ENCODE data around the gene FHIT. TPM values are rescaled to one million over a fixed set of nuclear protein-coding genes. Genes with fewer than 3 reads are reported as not detected.

FHIT gene
- total RNA-seq, 1 donor: 4.8 TPM

GRCh38 chr3:60160111-60160821 is 1091.0 kb downstream of the FHIT start:
- DNase-seq (ENCODE audit: low read depth in 2 of 3, low spot score in 2 of 3): peak in 1 of 3 donors; percentile 11

GRCh38 chr3:60158035-60158434 is 1093.2 kb downstream of the FHIT start:
- DNase-seq (ENCODE audit: low read depth in 2 of 3, low spot score in 2 of 3): no peak

GRCh38 chr3:60154011-60154410 is 1097.2 kb downstream of the FHIT start:
- no peak for DNase-seq (ENCODE audit: low read depth in 2 of 3, low spot score in 2 of 3)

- DNase-seq (ENCODE audit: low read depth in 2 of 3, low spot score in 2 of 3): no peak
Measured at GRCh38 chr3:60153221-60153999, 1097.8 kb downstream of the FHIT start.

GRCh38 chr3:60149501-60149900 is 1101.8 kb downstream of the FHIT start:
- no peak for DNase-seq (ENCODE audit: low read depth in 2 of 3, low spot score in 2 of 3)

GRCh38 chr3:60147249-60147950 is 1103.9 kb downstream of the FHIT start:
- DNase-seq (ENCODE audit: low read depth in 2 of 3, low spot score in 2 of 3): no peak

- DNase-seq (ENCODE audit: low read depth in 2 of 3, low spot score in 2 of 3): no peak
Measured at GRCh38 chr3:60146121-60146520, 1105.1 kb downstream of the FHIT start.

GRCh38 chr3:60144071-60144470 is 1107.2 kb downstream of the FHIT start:
- DNase-seq (ENCODE audit: low read depth in 2 of 3, low spot score in 2 of 3): no peak

- DNase-seq (ENCODE audit: low read depth in 2 of 3, low spot score in 2 of 3): no peak
Measured at GRCh38 chr3:60142009-60142408, 1109.2 kb downstream of the FHIT start.

- no peak for DNase-seq (ENCODE audit: low read depth in 2 of 3, low spot score in 2 of 3)
Measured at GRCh38 chr3:60140160-60140559, 1111.1 kb downstream of the FHIT start.

GRCh38 chr3:60136601-60137000 is 1114.7 kb downstream of the FHIT start:
- no peak for DNase-seq (ENCODE audit: low read depth in 2 of 3, low spot score in 2 of 3)

GRCh38 chr3:60135474-60135873 is 1115.8 kb downstream of the FHIT start:
- no peak for DNase-seq (ENCODE audit: low read depth in 2 of 3, low spot score in 2 of 3)

- peak in 2 of 3 donors; percentile 3 to 35 for DNase-seq (ENCODE audit: low read depth in 2 of 3, low spot score in 2 of 3)
Measured at GRCh38 chr3:60133269-60134162, 1117.7 kb downstream of the FHIT start.

GRCh38 chr3:60131618-60132017 is 1119.6 kb downstream of the FHIT start:
- DNase-seq (ENCODE audit: low read depth in 2 of 3, low spot score in 2 of 3): no peak

- DNase-seq (ENCODE audit: low read depth in 2 of 3, low spot score in 2 of 3): no peak
Measured at GRCh38 chr3:60126511-60127304, 1124.5 kb downstream of the FHIT start.

- no peak for DNase-seq (ENCODE audit: low read depth in 2 of 3, low spot score in 2 of 3)
Measured at GRCh38 chr3:60125686-60126085, 1125.6 kb downstream of the FHIT start.

GRCh38 chr3:60120245-60120644 is 1131.0 kb downstream of the FHIT start:
- DNase-seq (ENCODE audit: low read depth in 2 of 3, low spot score in 2 of 3): no peak

- DNase-seq (ENCODE audit: low read depth in 2 of 3, low spot score in 2 of 3): no peak
Measured at GRCh38 chr3:60114191-60114590, 1137.1 kb downstream of the FHIT start.

- no peak for DNase-seq (ENCODE audit: low read depth in 2 of 3, low spot score in 2 of 3)
Measured at GRCh38 chr3:60107275-60107674, 1144.0 kb downstream of the FHIT start.

GRCh38 chr3:60102154-60102553 is 1149.1 kb downstream of the FHIT start:
- DNase-seq (ENCODE audit: low read depth in 2 of 3, low spot score in 2 of 3): no peak

Data from hematopoietic multipotent progenitor cell (in vitro differentiated cells).